H1 (cell line): ENCODE data around the gene BTNL2. TPM values are rescaled to one million over a fixed set of nuclear protein-coding genes. Genes with fewer than 3 reads are reported as not detected.

Source experiments
- CTCF ChIA-PET: fragments of 300-600 bp; sonication (Branson Sonifier 250); formaldehyde crosslinking; loops from one replicate; lab custom pipeline; 2021; ENCODE audit not compliant: partially characterized antibody; lab: Charles Lee
- POLR2A ChIA-PET: fragments of 300-600 bp; sonication (Branson Sonifier 250); formaldehyde crosslinking; loops from one replicate; lab custom pipeline; 2021; ENCODE audit warnings: inconsistent platforms; ENCODE audit not compliant: partially characterized antibody; lab: Charles Lee
- DNase-seq, 2 experiments: peaks; one replicate each; pipeline versions ENCODE4 v3.0.0 to v3.0.0-alpha.2; 2010 to 2022; ENCODE audit warnings: low spot score in 2 of 2, low read depth in 1 of 2, mixed read lengths in 1 of 2
- FAIRE-seq: peaks from 2 replicates; lab custom pipeline; 2011; peaks lifted over from hg19 to GRCh38; lab: Jason Lieb, UNC
- H2AFZ ChIP-seq: 2 replicates; pipeline ENCODE4 v1.8.1; 2012; ENCODE audit warnings: low read length, inconsistent platforms
- H2AK5ac ChIP-seq: 2 replicates; pipeline ENCODE4 v1.6.1; 2013; ENCODE audit warnings: low read depth, low read length
- H2BK120ac ChIP-seq: replicated peaks from 2 replicates; pipeline ENCODE3; 2013; ENCODE audit warnings: low read depth, low read length, inconsistent platforms
- H2BK12ac ChIP-seq: 2 replicates; pipeline ENCODE4 v1.6.1; 2013; ENCODE audit warnings: low read depth, low read length
- H2BK15ac ChIP-seq: 2 replicates; pipeline ENCODE4 v1.6.1; 2013; ENCODE audit warnings: low read length
- H2BK20ac ChIP-seq: 2 replicates; pipeline ENCODE4 v1.6.1; 2013; ENCODE audit warnings: low read length
- H2BK5ac ChIP-seq: 2 replicates; pipeline ENCODE4 v1.6.1; 2013; ENCODE audit warnings: low read depth, low read length
- H3K14ac ChIP-seq: 2 replicates; pipeline ENCODE4 v1.6.1; 2013; ENCODE audit warnings: inconsistent platforms; ENCODE audit not compliant: insufficient read length
- H3K18ac ChIP-seq: 2 replicates; pipeline ENCODE4 v1.6.1; 2013; ENCODE audit warnings: low read length; ENCODE audit errors: extremely low read depth
- H3K23ac ChIP-seq: 2 replicates; pipeline ENCODE4 v1.6.1; 2013; ENCODE audit warnings: inconsistent platforms; ENCODE audit not compliant: insufficient read length
- H3K23me2 ChIP-seq: 2 replicates; pipeline ENCODE4 v1.6.1; 2013; ENCODE audit warnings: low read depth, low read length
- H3K27ac ChIP-seq: 2 replicates; pipeline ENCODE4 v1.6.1; 2011; ENCODE audit warnings: low read depth, low read length, inconsistent platforms
- H3K27me3 ChIP-seq, 4 experiments: replicated peaks in 1 of 4; 1 replicate in 1 of 4; 2 replicates in 3 of 4; pipeline versions ENCODE4 v1.6.1 to v1.8.1; 2011 to 2013; ENCODE audit warnings: low read length in 3 of 4, mild to moderate bottlenecking in 3 of 4, inconsistent platforms in 2 of 4, mixed read lengths in 2 of 4, moderate library complexity in 1 of 4; ENCODE audit not compliant: control insufficient read depth in 3 of 4, insufficient read depth in 3 of 4; ENCODE audit errors: extremely low read depth in 1 of 4
- H3K36me3 ChIP-seq, 4 experiments: 2 replicates each; pipeline versions ENCODE4 v1.6.1 to v1.8.1; 2011 to 2013; ENCODE audit warnings: mild to moderate bottlenecking in 4 of 4, low read length in 3 of 4, moderate library complexity in 2 of 4, control low read depth in 1 of 4, inconsistent platforms in 1 of 4; ENCODE audit not compliant: insufficient read depth in 4 of 4, control insufficient read depth in 2 of 4
- H3K4ac ChIP-seq: replicated peaks from 2 replicates; pipeline ENCODE3; 2013; ENCODE audit warnings: low read length, low read depth, mixed read lengths, inconsistent platforms; ENCODE audit not compliant: insufficient read length
- H3K4me1 ChIP-seq, 4 experiments: replicated peaks in 1 of 4; 1 replicate in 1 of 4; 2 replicates in 3 of 4; pipeline versions ENCODE4 v1.6.1 to v1.8.1; 2011 to 2013; ENCODE audit warnings: low read length in 3 of 4, inconsistent platforms in 2 of 4, mixed read lengths in 1 of 4; ENCODE audit not compliant: insufficient read depth in 4 of 4, control insufficient read depth in 3 of 4
- H3K4me2 ChIP-seq, 2 experiments: 2 replicates each; pipeline versions ENCODE4 v1.6.1 to v1.8.1; 2011 to 2013; ENCODE audit warnings: low read depth in 2 of 2, low read length in 2 of 2, control low read depth in 1 of 2, inconsistent platforms in 1 of 2, mild to moderate bottlenecking in 1 of 2; ENCODE audit not compliant: insufficient read depth in 1 of 2
- H3K4me3 ChIP-seq, 4 experiments: fragments of 200-600, 300-600 bp in 1 of 4; sonication (generic), shearing (Covaris generic), sonication (Bioruptor Twin) in 1 of 4; 2 replicates each; pipeline versions ENCODE4 v1.5.1 to v1.8.1; 2011 to 2016; ENCODE audit warnings: low read length in 4 of 4, low read depth in 3 of 4, control low read depth in 2 of 4, inconsistent platforms in 2 of 4, mild to moderate bottlenecking in 2 of 4, mixed read lengths in 1 of 4, moderate library complexity in 1 of 4; ENCODE audit not compliant: insufficient read depth in 2 of 4; ENCODE audit errors: extremely low read depth in 1 of 4
- H3K56ac ChIP-seq: replicated peaks from 2 replicates; pipeline ENCODE3; 2013; ENCODE audit warnings: low read depth, mild to moderate bottlenecking, mixed read lengths, low read length, inconsistent platforms; ENCODE audit not compliant: insufficient read length
- H3K79me1 ChIP-seq: 2 replicates; pipeline ENCODE4 v1.6.1; 2013; ENCODE audit warnings: low read depth, low read length, control low read depth
- H3K79me2 ChIP-seq, 2 experiments: 2 replicates each; pipeline versions ENCODE4 v1.6.1 to v1.8.1; 2012 to 2013; ENCODE audit warnings: low read length in 2 of 2, mild to moderate bottlenecking in 2 of 2, inconsistent platforms in 1 of 2; ENCODE audit not compliant: insufficient read depth in 2 of 2, control insufficient read depth in 1 of 2
- H3K9ac ChIP-seq, 4 experiments: replicated peaks in 1 of 4; 1 replicate in 1 of 4; 2 replicates in 3 of 4; pipeline versions ENCODE4 v1.6.1 to v1.8.1; 2011 to 2013; ENCODE audit warnings: low read depth in 3 of 4, low read length in 3 of 4, control low read depth in 2 of 4, mild to moderate bottlenecking in 2 of 4, moderate library complexity in 2 of 4, inconsistent platforms in 1 of 4; ENCODE audit errors: extremely low read depth in 1 of 4
- H3K9me3 ChIP-seq, 2 experiments: 2 replicates each; pipeline versions ENCODE4 v1.6.1 to v1.8.1; 2012 to 2013; ENCODE audit warnings: mild to moderate bottlenecking in 2 of 2, moderate library complexity in 2 of 2, control low read depth in 1 of 2, inconsistent platforms in 1 of 2, low read depth in 1 of 2, low read length in 1 of 2, mixed read lengths in 1 of 2; ENCODE audit not compliant: insufficient read depth in 2 of 2
- H4K20me1 ChIP-seq, 2 experiments: replicated peaks in 1 of 2; 2 replicates each; pipeline versions ENCODE3 to v1.8.1; 2011 to 2013; ENCODE audit warnings: inconsistent platforms in 2 of 2, low read length in 2 of 2, mild to moderate bottlenecking in 1 of 2; ENCODE audit not compliant: insufficient read depth in 2 of 2, control insufficient read depth in 1 of 2
- H4K5ac ChIP-seq: 2 replicates; pipeline ENCODE4 v1.6.1; 2013; ENCODE audit warnings: low read length, low read depth, mixed read lengths, inconsistent platforms; ENCODE audit not compliant: insufficient read length
- H4K8ac ChIP-seq: 2 replicates; pipeline ENCODE4 v1.8.0; 2013; ENCODE audit warnings: mild to moderate bottlenecking, moderate library complexity, low read length, inconsistent platforms; ENCODE audit not compliant: insufficient read depth; ENCODE audit errors: extremely low read depth
- H4K91ac ChIP-seq: replicated peaks from 2 replicates; pipeline ENCODE3; 2013; ENCODE audit warnings: low read length, mixed read lengths, inconsistent platforms; ENCODE audit not compliant: insufficient read length
- CBX5 ChIP-seq: fragments of 300-800, 300-1000 bp; sonication (generic); IDR thresholded peaks from 2 replicates; pipeline ENCODE4 v1.7.1; 2016; ENCODE audit warnings: antibody characterized with exemption, low read length, low read depth
- CHD2 ChIP-seq: IDR thresholded peaks from 2 replicates; pipeline ENCODE4 v1.6.1; 2012; ENCODE audit warnings: low read length, improper control_type of control experiment
- CREB1 ChIP-seq: IDR thresholded peaks from 2 replicates; pipeline ENCODE4 v1.6.1; 2012; ENCODE audit warnings: inconsistent platforms
- EP300 ChIP-seq, 2 experiments: IDR thresholded peaks; 1 replicate in 1 of 2; 2 replicates in 1 of 2; pipeline ENCODE4 v1.6.1; 2011 to 2012; ENCODE audit warnings: low read depth in 2 of 2, low read length in 2 of 2, mild to moderate bottlenecking in 2 of 2, borderline replicate concordance in 1 of 2, inconsistent platforms in 1 of 2, moderate library complexity in 1 of 2
- NANOG ChIP-seq: IDR thresholded peaks from 2 replicates; pipeline ENCODE4 v1.6.1; 2011; ENCODE audit warnings: low read length, low read depth, mild to moderate bottlenecking, inconsistent platforms; ENCODE audit not compliant: insufficient read depth, poor library complexity, severe bottlenecking
- PHF8 ChIP-seq: fragments of 200-600 bp; sonication (generic); conservative IDR thresholded peaks from 2 replicates; pipeline ENCODE4 v1.7.1; 2012; ENCODE audit warnings: low read depth, mild to moderate bottlenecking, inconsistent platforms, low read length, moderate library complexity
- SAP30 ChIP-seq: fragments of 300-600 bp; sonication (generic); IDR thresholded peaks from 2 replicates; pipeline ENCODE4 v1.7.1; 2012; ENCODE audit warnings: low read length, moderate library complexity, mild to moderate bottlenecking, inconsistent platforms; ENCODE audit not compliant: insufficient read depth, insufficient replicate concordance
- SRF ChIP-seq: IDR thresholded peaks from 2 replicates; pipeline ENCODE4 v1.6.1; 2011; ENCODE audit warnings: mild to moderate bottlenecking, low read depth, low read length, moderate library complexity
- YY1 ChIP-seq: IDR thresholded peaks from 2 replicates; pipeline ENCODE4 v1.6.1; 2011; ENCODE audit warnings: low read depth, mild to moderate bottlenecking, low read length
- WGBS, 2 experiments: shearing (Covaris generic) in 1 of 2; methylation state at CpG; one replicate each; pipeline versions ENCODE4 v1.1.6 to v1.1.7; 2013 to 2015; ENCODE audit warnings: low lambda C conversion rate in 2 of 2, mixed read lengths in 2 of 2, inconsistent platforms in 1 of 2, low coverage in 1 of 2, missing lambda C conversion rate in 1 of 2; ENCODE audit not compliant: insufficient replicate concordance in 2 of 2, insufficient coverage in 1 of 2, insufficient read length in 1 of 2; ENCODE audit errors: extremely low coverage in 1 of 2, missing lambda C conversion rate in 1 of 2; 5-methylcytosine and 5-hydroxymethylcytosine counted together
- polyA plus RNA-seq, 7 experiments: library from polyadenylated mRNA; depleted of rRNA in 3 of 7; stranded (reverse) in 5 of 7; unstranded in 2 of 7; fragments of >200 nt in 5 of 7; fragments of 200-250 nt in 2 of 7; gene quantifications; 1 replicate in 5 of 7; 2 replicates in 1 of 7; 4 replicates in 1 of 7; pipeline versions ENCODE4 v1.2.1 to v1.2.3, GENCODE V29; 2011 to 2013; ENCODE audit warnings: missing spikeins in 2 of 7, mixed read lengths in 2 of 7
- total RNA-seq: library from RNA; stranded (reverse); fragmentation: NEBNext Ultra II Directional; extraction: Animal tissue kit (Norgen Biotek cat#: 25700); gene quantifications from 2 replicates; pipeline ENCODE4 v1.2.1, GENCODE V29; 2021
- TF ChIP-seq, protein P1 (sequence below), 3 experiments: IDR thresholded peaks; 1 replicate in 2 of 3; 2 replicates in 1 of 3; pipeline versions ENCODE4 v1.5.1 to v1.6.1; 2011; ENCODE audit warnings: low read length in 3 of 3, mild to moderate bottlenecking in 3 of 3, inconsistent platforms in 2 of 3, low read depth in 1 of 3, moderate library complexity in 1 of 3; ENCODE audit not compliant: insufficient read depth in 1 of 3; ENCODE audit errors: control extremely low read depth in 1 of 3
- TF ChIP-seq, protein P2 (sequence below): IDR thresholded peaks from 2 replicates; pipeline ENCODE4 v1.6.1; 2011; ENCODE audit warnings: low read depth, mild to moderate bottlenecking, low read length; ENCODE audit not compliant: insufficient read depth

BTNL2 gene
- total and polyA plus RNA-seq, 2 of the 8 experiments (the other 6 are each of a cell fraction or from before 2014, with no cell fraction given), result not detected

DNA sequence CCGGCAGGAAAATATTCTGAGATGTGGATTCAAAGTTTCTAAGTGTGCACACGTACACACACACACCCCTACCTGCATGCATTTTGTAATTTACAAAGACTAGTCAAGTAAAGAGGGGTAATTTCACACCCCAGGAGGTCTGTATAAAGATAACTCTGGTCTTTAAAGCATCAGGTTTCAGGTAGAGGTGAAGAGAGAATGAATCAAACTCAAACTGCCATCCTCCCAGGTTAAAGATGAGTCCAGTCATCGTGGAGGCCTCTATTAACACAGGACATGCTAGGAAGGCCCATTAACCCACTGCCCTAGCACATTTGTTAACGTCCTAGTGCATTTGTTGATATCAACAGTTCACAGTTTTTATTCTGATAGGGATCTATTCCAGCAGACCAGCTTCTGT is 29.2 kb upstream of the BTNL2 start:
- no peak overlapping the region for H2AK5ac ChIP-seq
- H3K27me3 ChIP-seq, result no peaks in the 10 kb centered on the region
- no peak overlapping the region for H3K27ac ChIP-seq
- 59% methylated on average over 4 of the region's 4 CpGs; no CpG with 5 or more reads in 1 of the 2 experiments for WGBS, 2 experiments
- no peak overlapping the region for H2BK120ac ChIP-seq
- H3K14ac ChIP-seq, result no peak overlapping the region
- H4K8ac ChIP-seq, result no peak overlapping the region
- H2BK15ac ChIP-seq, result no peak overlapping the region
- H3K4me3 ChIP-seq, result no peak overlapping the region
- H3K23me2 ChIP-seq, result no peaks in the 10 kb centered on the region
- no peak for FAIRE-seq
- no peaks in the 10 kb centered on the region for H3K36me3 ChIP-seq
- no peak overlapping the region for H3K4me2 ChIP-seq
- no peaks in the 10 kb centered on the region for H3K79me2 ChIP-seq
- no peak overlapping the region for H3K4ac ChIP-seq
- no peak overlapping the region for H4K5ac ChIP-seq
- no peak overlapping the region for H3K56ac ChIP-seq
- no peaks in the 10 kb centered on the region for H4K20me1 ChIP-seq
- POLR2A ChIA-PET, result no interaction called here
- no peak overlapping the region for H4K91ac ChIP-seq
- H3K9me3 ChIP-seq, result no peaks in the 10 kb centered on the region
- no peak overlapping the region for H2AFZ ChIP-seq
- H3K18ac ChIP-seq, result no peak overlapping the region
- H2BK12ac ChIP-seq, result no peak overlapping the region
- DNase-seq, result no peak
- H3K79me1 ChIP-seq, result no peaks in the 10 kb centered on the region
- no peak overlapping the region for H3K9ac ChIP-seq
- no peak overlapping the region for H2BK20ac ChIP-seq
- H2BK5ac ChIP-seq, result no peak overlapping the region
- peaks cover 0 to 2% (median 0%) of the 10 kb centered on the region in 4 experiments; a peak in 1 of 7 replicates for H3K4me1 ChIP-seq
- H3K23ac ChIP-seq, result no peak overlapping the region
- CTCF ChIA-PET, result interaction anchor here (0.7 to 1.7 kb wide), 4 partner anchors 224 to 383 kb away, joined by 3 read pairs; no protein-coding TSS in a partner anchor
- TF ChIP-seq SRF, result no peak
- TF ChIP-seq SAP30, result no peak
- no peak for TF ChIP-seq CHD2
- no peak for TF ChIP-seq CREB1
- TF ChIP-seq, protein P1, sequence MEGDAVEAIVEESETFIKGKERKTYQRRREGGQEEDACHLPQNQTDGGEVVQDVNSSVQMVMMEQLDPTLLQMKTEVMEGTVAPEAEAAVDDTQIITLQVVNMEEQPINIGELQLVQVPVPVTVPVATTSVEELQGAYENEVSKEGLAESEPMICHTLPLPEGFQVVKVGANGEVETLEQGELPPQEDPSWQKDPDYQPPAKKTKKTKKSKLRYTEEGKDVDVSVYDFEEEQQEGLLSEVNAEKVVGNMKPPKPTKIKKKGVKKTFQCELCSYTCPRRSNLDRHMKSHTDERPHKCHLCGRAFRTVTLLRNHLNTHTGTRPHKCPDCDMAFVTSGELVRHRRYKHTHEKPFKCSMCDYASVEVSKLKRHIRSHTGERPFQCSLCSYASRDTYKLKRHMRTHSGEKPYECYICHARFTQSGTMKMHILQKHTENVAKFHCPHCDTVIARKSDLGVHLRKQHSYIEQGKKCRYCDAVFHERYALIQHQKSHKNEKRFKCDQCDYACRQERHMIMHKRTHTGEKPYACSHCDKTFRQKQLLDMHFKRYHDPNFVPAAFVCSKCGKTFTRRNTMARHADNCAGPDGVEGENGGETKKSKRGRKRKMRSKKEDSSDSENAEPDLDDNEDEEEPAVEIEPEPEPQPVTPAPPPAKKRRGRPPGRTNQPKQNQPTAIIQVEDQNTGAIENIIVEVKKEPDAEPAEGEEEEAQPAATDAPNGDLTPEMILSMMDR (IDR thresholded peaks at IDR 0.05; ENCODE audit: control extremely low read depth in 1 of 3, insufficient read depth in 1 of 3, low read depth in 1 of 3, low read length in 3 of 3), result no peak
- TF ChIP-seq YY1, result no peak
- TF ChIP-seq, protein P2, sequence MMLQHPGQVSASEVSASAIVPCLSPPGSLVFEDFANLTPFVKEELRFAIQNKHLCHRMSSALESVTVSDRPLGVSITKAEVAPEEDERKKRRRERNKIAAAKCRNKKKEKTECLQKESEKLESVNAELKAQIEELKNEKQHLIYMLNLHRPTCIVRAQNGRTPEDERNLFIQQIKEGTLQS, result no peak
- no peak for TF ChIP-seq CBX5
- no peak for TF ChIP-seq EP300 (IDR thresholded peaks at IDR 0.05; ENCODE audit: borderline replicate concordance in 1 of 2, low read depth in 2 of 2, low read length in 2 of 2)
- no peak for TF ChIP-seq PHF8
- TF ChIP-seq NANOG, result no peak
